Esophagus squamous epithelium (tissue), 5 donors: ENCODE data around the gene SNX17. TPM values are rescaled to one million over a fixed set of nuclear protein-coding genes. Genes with fewer than 3 reads are reported as not detected.
A peak's percentile ranks its signal among the peaks of the same experiment; 100 is the strongest.

Source experiments
- DNase-seq: peaks from one replicate; lab custom pipeline; 2025; lab: John Stamatoyannopoulos, UW
- H3K27ac ChIP-seq, 4 donors: fragments of 200-600 bp; sonication (generic); one replicate each; pipeline ENCODE4 v1.5.1; 2016 to 2019; ENCODE audit warnings: mild to moderate bottlenecking in 1 of 4
- H3K27me3 ChIP-seq, 4 donors: fragments of 200-600 bp; sonication (generic); 1 replicate in 3 of 4; 2 replicates in 1 of 4; pipeline versions ENCODE4 v1.5.1 to v1.6.0; 2017 to 2021; ENCODE audit warnings: antibody characterized with exemption in 1 of 4
- H3K36me3 ChIP-seq, 3 donors: fragments of 200-600 bp; sonication (generic); one replicate each; pipeline ENCODE4 v1.5.1; 2016 to 2019
- H3K4me1 ChIP-seq, 3 donors: fragments of 200-600 bp; sonication (generic); one replicate each; pipeline ENCODE4 v1.5.1; 2017 to 2019
- H3K4me3 ChIP-seq, 4 donors: fragments of 200-600 bp; sonication (generic); 1 replicate in 3 of 4; 2 replicates in 1 of 4; pipeline ENCODE4 v1.5.1; 2016 to 2019; ENCODE audit warnings: mild to moderate bottlenecking in 2 of 4, moderate library complexity in 1 of 4
- H3K9me3 ChIP-seq, 3 donors: fragments of 200-600 bp; sonication (generic); one replicate each; pipeline ENCODE4 v1.5.1; 2016 to 2019
- POLR2A ChIP-seq, 4 donors: fragments of 450-650 bp; IDR thresholded peaks; one replicate each; pipeline ENCODE4 v1.6.1; 2017; ENCODE audit warnings: antibody characterized with exemption in 4 of 4, mild to moderate bottlenecking in 4 of 4, moderate library complexity in 3 of 4
- WGBS, 2 donors: methylation state at CpG; one replicate each; pipeline ENCODE4 v1.1.5; 2018; 5-methylcytosine and 5-hydroxymethylcytosine counted together
- intact Hi-C: fragments of 100-400 bp; cut with DNase I; formaldehyde crosslinking; loops from one replicate; pipeline ENCODE4 v1.15.0; 2022
- total RNA-seq, 4 donors: library from RNA; depleted of rRNA; stranded (reverse); fragments of >200 nt; gene quantifications; one replicate each; pipeline ENCODE4 v1.1.0, GENCODE V29; 2016
- TF ChIP-seq, protein P1 (sequence below), 6 experiments: fragments of 450-650 bp in 4 of 6; fragments of 200-600 bp in 2 of 6; sonication (generic) in 2 of 6; IDR thresholded peaks; one replicate each; pipeline ENCODE4 v1.5.1; 2016 to 2019; ENCODE audit warnings: antibody characterized with exemption in 6 of 6, mild to moderate bottlenecking in 4 of 6, moderate library complexity in 4 of 6
- donor health status: DM: yes; HTN: yes; CAD: no.

Gene SNX17
- total RNA-seq, 4 donors from 2014 or later, result 53.5 to 106 (median 75.8) TPM

DNA sequence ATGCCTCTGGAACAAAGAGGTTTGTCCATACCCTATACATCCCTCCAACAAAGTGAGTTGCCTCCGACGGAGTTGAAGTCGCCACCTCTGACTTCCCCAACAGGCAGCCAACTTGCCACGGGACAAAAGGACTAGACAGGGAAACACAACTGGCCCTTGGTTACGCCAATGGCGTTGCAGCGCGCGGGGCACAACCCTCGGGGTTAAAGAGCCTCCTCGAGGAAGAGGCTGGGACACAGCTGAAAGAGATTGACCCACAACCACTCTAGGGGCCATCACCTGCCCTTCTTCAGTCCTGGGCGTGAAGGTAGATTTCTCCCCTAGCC lies 14.4 kb upstream of the SNX17 start:
- no peaks in the 10 kb centered on the region for H3K9me3 ChIP-seq
- 0% methylated on average over 2 to 4 of the region's 12 CpGs for WGBS, 2 donors

GRCh38 chr2:27356382-27357181 lies 13.8 kb upstream of the SNX17 start, which contains the start of gene GTF3C2:
GTF3C2 (minus strand) TSS chr2:27356764; CDS start chr2:27343554, 13,210 bp downstream.
- Histone ChIP-seq H3K9me3 (no peaks in the 10 kb centered on the region), H3K4me1 (peaks cover 14 to 49% (median 36%) of the 10 kb centered on the region in 3 donors), H3K36me3 (no peaks in the 10 kb centered on the region), H3K27ac (peak within 1 kb of the TSS; percentile 89 to 97 (median 93)), H3K27me3 (no peaks in the 10 kb centered on the region), H3K4me3 (peak within 1 kb of the TSS; percentile 57 to 97 (median 80))
- TF ChIP-seq POLR2A (IDR thresholded peaks at IDR 0.05), result peak in 1 of 4 donors; percentile 36
- TF ChIP-seq, protein P1, sequence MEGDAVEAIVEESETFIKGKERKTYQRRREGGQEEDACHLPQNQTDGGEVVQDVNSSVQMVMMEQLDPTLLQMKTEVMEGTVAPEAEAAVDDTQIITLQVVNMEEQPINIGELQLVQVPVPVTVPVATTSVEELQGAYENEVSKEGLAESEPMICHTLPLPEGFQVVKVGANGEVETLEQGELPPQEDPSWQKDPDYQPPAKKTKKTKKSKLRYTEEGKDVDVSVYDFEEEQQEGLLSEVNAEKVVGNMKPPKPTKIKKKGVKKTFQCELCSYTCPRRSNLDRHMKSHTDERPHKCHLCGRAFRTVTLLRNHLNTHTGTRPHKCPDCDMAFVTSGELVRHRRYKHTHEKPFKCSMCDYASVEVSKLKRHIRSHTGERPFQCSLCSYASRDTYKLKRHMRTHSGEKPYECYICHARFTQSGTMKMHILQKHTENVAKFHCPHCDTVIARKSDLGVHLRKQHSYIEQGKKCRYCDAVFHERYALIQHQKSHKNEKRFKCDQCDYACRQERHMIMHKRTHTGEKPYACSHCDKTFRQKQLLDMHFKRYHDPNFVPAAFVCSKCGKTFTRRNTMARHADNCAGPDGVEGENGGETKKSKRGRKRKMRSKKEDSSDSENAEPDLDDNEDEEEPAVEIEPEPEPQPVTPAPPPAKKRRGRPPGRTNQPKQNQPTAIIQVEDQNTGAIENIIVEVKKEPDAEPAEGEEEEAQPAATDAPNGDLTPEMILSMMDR (IDR thresholded peaks at IDR 0.05), result peak in 4 of 6 experiments; percentile 14 to 31 (median 24)
- DNase-seq, result peak; percentile 87
- intact Hi-C loops, result no loop called here
- WGBS, 2 donors, result 1 to 2% methylated on average over 22 to 39 of the region's 67 CpGs

More for the DNA sequence above, 14.4 kb upstream of the SNX17 start:
- DNase-seq, result no peak
- TF ChIP-seq, protein P1 (IDR thresholded peaks at IDR 0.05), result no peak
- no peak for TF ChIP-seq POLR2A (IDR thresholded peaks at IDR 0.05)
- Histone ChIP-seq H3K27me3 (no peaks in the 10 kb centered on the region), H3K27ac (peak overlapping the region; percentile 89 to 97 (median 93)), H3K4me3 (peak overlapping the region; percentile 57 to 97 (median 80)), H3K36me3 (no peaks in the 10 kb centered on the region), H3K4me1 (peaks cover 14 to 49% (median 36%) of the 10 kb centered on the region in 3 donors)
- intact Hi-C loops, result no loop called here

- intact Hi-C loops, result no loop called here
- Histone ChIP-seq H3K36me3 (peaks cover 24 to 55% (median 27%) of the 10 kb centered on the region in 3 donors), H3K4me3 (no peak overlapping the region), H3K9me3 (no peaks in the 10 kb centered on the region), H3K4me1 (peaks cover 4 to 10% (median 5%) of the 10 kb centered on the region in 3 donors), H3K27ac (no peak overlapping the region), H3K27me3 (no peaks in the 10 kb centered on the region)
- no peak for DNase-seq
- 90% methylated on average over 4 of the region's 4 CpGs for WGBS, 2 donors
- no peak for TF ChIP-seq POLR2A (IDR thresholded peaks at IDR 0.05)
- TF ChIP-seq, protein P1 (IDR thresholded peaks at IDR 0.05), result no peak
Observed at GRCh38 chr2:27362678-27363420, 7.6 kb upstream of the SNX17 start.

GRCh38 chr2:27363933-27364332 lies 6.5 kb upstream of the SNX17 start:
- intact Hi-C loops, result no loop called here
- 75 to 88% methylated on average over 2 of the region's 2 CpGs for WGBS, 2 donors
- Histone ChIP-seq H3K4me3 (no peak overlapping the region), H3K4me1 (peaks cover 5 to 13% (median 6%) of the 10 kb centered on the region in 3 donors), H3K27ac (no peak overlapping the region), H3K36me3 (peaks cover 24 to 65% (median 29%) of the 10 kb centered on the region in 3 donors), H3K9me3 (no peaks in the 10 kb centered on the region), H3K27me3 (no peaks in the 10 kb centered on the region)
- DNase-seq, result no peak
- TF ChIP-seq POLR2A (IDR thresholded peaks at IDR 0.05), result no peak
- TF ChIP-seq, protein P1 (IDR thresholded peaks at IDR 0.05), result no peak
